Stimulated activated CD8-positive, alpha-beta memory T cell treated with anti-CD3 and anti-CD28 coated beads, Interleukin-15, amount 100 ng/mL, for 1 hour (primary cell): ENCODE results near the gene SPTBN1.
"Not testable (repeated sequence)": the region's sequence is repeated elsewhere in the genome, so short reads cannot be mapped to it uniquely, and the experiment has no call there.

Experiments
- DNase-seq: peaks from one replicate; pipeline ENCODE4 v3.0.0-alpha.2; 2020; ENCODE audit warnings: low read depth

Gene SPTBN1

DNA sequence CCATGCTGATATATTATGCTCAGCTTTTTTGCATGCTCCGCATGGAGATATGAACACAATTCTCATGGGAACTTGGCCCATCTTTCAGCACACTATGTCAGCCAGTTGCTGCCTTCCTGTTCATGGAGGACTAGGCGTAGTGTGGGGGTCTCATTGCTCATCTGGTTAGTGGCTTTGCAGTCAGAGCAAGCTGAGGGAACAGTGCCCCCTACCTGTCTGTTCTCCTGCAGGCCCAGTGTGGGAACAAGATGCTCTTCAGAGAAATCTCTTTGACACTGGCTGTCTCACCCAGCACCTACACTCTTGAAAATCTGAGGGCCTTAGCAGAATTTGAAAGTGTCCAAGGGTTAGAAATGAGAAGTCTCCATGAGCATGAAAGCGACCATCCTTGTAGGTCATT is 47.1 kb downstream of the SPTBN1 start:
- no peak for DNase-seq

DNA sequence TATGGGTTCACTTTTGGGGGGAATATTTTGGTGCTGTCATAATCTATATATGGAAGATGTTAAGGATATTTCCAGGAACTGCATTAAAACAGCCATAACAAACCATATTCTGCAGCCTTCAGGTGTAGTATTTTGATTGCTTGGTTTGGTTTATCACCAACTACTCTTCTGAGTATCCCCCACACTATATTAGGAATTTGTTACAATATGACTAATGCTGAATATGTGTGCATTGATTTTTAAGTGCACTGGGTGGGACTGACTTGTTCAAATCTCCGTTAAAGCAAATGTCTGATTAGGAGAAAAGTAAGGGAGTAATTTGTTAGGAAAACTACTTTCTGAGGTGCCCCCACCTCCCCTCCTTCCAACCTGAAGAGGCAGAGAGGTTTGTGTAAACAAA is 47.7 kb downstream of the SPTBN1 start:
- DNase-seq, result no peak

DNA sequence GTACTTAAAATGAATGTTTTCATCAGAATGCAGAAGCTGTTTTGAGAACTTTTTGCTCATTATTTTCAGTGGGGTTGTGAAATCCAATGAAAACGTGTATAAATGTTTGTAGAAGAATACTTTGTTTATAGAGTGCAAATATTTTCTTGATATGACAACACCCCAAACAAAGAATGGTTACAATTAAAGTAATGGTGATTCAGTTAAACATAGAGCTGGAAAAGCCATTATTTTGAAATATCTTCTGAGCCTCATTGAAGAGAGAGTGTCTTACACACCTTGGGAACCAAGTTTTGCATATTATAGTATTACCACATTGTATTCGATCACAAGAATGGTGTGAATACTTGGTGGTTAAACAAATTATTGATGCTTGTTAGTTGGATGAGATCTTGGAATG is 48.7 kb downstream of the SPTBN1 start:
- DNase-seq, result no peak

DNA sequence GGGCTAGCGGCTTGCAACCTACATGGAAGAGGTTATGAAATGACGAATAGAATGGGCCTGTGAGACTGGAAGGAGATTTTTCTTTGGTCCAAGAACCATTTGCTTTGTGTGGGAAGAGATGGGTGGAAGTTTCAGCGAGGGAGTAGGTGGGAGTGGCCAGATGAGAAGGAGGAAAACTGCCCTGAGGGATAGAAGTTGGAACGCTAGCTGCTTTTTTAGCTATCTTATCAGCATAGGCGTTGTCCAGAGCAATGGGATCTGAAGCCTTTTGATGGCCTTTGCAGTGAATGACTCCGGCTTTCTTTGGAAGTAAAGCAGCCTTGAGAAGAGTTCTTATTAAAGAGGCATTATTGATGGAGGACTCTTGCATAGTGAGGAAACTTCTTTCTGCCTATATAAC is 52.4 kb downstream of the SPTBN1 start:
- DNase-seq, result no peak

DNA sequence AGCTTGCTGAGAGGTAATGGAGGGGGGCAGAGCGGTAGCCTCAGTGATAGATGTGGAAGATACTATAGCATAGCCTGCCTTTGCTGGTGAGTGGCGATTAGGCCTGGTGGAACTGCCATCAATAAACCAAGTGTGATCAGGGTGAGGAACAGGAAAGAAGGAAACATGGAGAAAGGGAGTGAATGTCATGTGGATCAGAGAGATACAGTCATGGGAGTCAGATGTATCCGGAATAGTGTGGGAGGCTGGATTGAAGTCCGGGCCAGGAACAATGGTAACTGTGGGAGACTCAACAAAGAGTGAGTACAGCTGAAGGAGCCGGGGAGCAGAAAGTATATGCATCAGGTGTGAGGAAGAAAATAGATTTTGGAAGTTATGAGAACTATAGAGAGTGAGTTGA is 52.9 kb downstream of the SPTBN1 start:
- not testable (repeated sequence) for DNase-seq

DNA sequence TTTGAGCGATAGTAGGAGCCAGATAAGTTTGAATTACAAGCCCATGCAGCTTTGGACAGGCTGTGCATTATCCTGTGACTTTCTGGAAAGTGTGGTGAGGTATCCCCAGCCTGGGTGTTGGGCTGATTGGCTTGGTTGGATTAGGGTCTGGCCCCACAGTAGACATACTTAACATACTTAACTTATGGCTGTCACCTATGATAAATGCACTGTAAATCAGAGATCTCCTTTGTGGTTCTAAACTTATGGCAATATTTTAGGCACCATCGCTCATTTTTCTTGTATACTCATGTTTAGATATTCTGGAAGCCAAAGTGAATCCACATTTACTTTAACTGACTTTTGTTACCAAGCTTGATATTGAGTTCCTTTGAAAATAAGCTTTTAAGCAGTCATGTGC is 54.8 kb downstream of the SPTBN1 start:
- DNase-seq, result no peak

DNA sequence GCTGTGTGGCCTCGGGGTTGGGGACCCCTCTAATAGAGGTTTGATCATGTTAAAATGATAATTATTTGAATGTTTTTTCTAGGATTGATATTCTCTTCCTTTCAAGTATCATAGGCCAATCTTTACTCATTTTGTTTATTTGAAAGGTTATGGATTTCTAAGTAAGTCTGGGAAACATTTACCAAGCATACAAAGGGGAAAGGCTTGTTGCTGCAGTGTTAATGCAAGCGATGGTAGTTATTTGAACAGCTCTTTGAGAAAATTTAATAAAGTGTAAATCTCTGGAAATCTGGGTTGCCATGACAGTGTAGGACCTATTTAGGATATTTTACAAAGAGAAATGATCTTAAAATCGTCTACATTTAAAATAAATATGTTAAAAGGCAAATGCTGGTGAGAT is 56.1 kb downstream of the SPTBN1 start:
- DNase-seq, result no peak

DNA sequence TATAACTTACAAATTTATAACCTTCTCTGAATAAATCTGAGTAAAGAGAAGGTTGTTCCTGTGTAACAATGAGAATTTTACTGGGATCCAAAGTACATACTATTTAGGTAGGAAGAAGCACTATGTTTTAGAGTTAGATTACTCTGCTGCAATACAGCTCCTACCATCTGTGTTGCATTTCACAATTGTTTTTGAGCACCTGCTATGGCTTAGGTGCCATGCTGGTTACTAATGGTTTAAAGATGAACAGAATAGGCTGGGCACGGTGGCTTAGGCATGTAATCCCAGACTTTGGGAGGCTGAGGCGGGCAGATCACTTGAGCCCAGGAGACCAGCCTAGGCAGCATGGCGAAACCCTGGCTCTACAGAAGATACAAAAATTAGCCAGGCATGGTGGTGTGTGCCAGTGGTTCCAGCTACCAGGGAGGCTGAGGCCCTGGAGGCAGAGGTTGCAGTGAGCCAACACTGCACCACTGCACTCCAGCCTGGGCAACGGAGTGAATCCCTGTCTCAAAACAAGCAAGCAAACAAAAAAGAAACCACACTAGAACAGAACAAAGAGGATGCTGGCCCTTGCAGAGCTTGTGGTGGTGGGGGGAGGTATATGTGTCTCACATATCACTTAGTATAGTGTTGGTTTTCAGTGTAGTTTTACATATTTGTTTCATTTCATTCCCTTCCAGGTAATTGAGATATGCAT is 56.7 kb downstream of the SPTBN1 start:
- no peak for DNase-seq

DNA sequence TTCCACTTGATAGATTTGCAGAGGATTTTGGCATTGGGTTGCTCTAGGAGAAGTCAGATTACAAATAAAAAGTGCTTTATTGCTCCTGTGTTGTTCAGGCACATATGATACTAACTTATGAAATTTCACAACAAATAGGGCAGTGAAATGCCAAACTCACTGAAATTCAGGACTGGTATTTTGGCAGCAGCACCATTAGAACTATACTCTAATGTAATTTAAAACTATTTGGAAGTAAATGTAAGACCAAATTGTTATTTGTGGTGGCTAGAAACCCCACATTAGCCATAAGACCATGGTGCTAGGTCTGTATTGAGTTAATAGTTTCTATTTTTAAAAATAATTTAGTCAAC is 57.2 kb downstream of the SPTBN1 start:
- no peak for DNase-seq

DNA sequence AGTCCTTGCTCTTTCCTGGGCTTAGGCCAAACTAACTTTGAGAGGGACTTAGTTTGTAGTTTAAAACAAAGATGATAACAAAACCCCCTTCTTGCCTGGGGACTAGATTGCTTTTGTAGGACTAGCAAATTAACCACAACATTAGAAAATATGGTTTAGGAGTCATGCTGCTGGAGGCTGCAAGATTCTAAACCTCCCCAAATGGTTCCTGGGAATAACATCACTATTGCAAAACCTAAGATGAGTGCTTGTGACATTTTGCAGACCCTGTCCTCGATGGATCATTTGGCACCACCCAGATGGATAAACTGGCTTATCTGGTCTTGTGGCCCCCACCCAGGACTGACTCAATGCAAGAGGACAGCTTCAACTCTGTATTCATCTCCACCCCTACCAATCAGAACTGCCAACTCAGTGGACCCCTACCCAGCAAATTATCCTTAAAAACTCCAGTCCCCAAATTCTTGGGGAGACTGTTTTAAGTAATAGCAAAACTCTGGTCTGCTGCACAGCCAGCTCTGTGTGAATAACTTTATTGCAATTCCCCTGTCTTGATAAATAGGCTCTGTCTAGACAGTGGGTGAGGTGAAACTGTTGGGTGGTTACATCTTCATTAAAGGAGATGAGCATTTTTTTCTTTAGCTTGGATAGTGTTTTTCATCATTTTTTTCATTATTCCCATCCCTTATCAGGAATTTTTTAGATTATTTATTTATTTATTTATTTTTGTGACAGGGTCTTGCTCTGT is 58.9 kb downstream of the SPTBN1 start:
- DNase-seq, result no peak

DNA sequence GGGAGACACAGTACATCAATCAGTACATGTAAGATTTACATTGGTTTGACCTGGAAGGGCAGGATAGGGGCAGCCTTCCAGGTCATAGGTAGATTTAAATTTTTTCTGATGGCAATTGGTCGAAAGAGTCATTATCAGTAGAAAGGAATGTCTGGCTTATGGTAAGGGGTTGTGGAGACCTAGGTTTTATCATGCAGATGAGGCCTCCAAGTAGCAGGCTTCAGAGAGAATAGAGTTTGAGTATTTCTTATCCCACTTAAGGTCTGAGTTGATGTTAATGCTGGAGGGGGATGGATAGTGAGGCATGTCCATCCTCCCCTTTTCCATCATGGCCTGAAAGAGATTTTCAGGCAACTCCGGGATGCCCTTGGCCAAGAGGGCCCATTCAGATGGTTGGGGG is 60.7 kb downstream of the SPTBN1 start:
- DNase-seq, result no peak

DNA sequence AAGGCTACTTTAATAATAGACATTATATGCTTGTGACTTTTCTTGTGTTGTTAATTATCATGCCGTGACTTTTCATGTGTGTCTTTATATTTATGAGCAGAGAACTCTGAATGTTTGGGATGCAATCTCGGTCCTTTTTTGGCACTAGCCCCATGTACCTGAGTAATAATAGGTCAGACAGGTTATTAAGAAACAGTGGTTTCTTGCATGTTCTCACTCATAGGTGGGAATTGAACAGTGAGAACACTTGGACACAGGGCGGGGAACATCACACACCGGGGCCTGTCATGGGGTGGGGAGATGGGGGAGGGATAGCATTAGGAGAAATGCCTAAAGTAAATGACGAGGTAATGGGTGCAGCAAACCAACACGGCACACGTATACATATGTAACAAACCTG is 61.9 kb downstream of the SPTBN1 start:
- not testable (repeated sequence) for DNase-seq

DNA sequence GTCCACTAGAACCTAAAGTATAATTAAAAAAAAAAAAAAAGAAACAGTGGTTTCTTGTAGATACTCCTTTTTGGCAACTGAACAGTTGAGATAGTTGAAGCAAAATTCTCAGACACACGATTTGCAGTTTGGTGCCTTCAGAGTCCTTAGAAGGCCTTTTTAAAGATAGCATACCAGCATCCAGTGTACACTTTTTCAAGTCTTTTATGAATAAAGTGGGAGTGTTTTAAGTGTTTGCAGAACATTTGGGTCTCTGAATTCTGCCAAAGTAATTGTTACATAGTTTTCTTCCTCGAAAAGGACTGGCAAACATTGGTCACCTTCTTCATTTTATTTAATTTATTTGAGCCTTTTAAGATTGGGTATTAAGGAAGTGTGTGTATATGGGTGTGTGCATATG is 62.3 kb downstream of the SPTBN1 start:
- DNase-seq, result no peak

DNA sequence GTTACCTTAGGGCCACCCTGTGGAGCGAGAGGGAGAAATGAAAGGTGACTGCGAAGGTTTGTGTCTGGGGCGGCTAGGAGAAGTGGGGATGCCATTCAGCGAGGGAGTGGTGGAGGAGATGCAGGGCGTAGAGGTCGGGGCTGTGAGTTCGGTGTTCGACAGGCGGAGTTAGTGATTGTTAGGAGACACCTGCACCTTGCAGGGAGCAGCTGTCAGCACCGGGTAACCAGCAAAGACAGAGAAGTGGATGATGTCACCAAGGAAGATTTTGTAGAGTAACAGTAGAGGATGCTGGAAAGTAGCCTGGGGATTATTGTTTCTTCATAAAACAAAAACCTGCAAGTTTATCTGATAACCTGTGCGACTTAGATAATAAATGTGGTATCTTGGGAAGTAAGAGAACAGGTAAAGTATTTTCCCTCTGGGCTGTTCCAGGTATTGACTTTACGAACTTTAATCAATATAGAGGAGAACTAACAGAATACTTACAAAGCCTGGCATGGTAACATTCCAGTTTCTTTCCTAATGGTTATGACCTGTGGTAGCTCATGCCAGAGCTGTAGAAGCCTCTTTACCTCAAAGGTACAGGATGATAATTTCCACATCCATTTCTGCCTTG is 63.8 kb downstream of the SPTBN1 start:
- DNase-seq, result no peak

DNA sequence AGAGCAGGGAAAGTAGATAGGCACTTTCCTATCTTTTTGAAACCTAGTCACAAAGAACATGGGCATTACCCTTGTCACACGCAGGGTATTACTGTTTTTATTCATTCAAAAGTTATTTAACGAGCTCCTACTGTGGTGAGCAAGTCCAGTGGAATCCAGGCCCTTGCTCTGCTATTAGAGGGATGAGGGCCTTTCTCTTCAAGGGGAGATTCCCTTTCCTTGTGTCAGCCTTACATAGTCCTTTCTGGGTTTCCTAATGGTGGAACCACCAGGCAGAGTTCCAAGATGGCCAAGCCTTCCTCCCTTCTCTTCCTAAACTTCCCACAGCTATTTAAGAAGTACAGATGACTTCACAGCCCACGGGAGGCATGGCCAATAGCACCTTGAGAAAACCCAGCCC is 64.6 kb downstream of the SPTBN1 start:
- DNase-seq, result no peak

DNA sequence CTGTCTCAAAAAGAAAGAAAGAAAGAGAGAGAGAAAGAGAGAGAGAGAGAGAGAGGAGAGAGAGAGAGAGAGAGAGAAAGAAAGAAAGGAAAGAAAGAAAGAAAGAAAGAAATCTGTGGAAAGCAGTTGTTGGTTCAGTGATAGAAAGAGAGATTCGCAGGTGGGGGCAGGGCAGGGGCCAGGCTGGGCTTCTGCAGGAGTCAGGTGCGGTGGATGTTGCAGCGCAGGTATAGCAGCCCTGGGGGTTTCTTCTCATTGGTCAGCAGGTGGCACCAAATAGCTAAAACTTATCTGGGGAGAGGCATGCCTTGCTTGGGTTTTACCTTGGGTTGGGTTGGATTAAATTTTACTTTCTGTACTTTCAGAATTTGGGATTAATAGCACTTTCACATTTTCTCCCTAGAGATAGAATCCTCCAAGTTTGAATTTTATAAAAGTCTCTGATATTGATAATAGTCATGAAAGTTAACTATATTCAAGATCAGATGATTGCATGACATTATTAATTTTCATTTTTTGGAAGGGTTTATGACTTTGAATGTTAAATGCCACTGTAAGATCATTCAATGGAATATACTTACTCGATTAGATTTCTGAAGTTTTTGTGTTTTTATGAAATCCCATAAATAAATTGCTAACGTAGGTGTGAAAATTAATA is 66.6 kb downstream of the SPTBN1 start:
- DNase-seq, result peak; percentile 36

DNA sequence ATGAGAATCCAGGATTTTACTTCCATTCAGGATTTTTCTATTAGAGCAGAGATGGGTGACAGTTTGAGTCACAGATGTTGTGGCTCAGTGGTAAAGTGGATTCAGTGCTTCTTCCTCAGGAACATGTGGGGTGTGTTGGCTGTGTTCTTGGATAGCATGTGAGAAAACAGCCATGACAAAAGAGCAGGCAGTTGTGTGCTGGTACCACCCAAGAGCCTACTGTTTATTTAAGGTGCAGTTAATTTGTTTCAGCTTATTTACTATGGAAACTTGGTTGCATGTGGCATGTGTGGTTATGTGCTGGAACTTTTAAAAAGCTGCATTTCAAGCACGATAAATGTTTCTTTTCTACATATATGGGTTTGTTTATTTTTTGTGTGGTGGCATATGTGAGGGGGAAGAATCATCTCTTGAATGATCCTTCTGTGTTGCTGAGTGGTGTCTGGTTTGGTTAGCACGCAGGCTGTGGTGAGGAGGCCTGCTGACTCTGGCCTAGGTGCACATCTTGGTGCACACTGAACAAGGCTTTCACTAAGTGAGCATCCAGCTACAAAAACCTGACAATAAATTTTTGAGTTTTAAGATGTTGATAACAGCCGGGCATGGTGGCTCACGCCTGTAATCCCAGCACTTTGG is 67.3 kb downstream of the SPTBN1 start:
- no peak for DNase-seq

DNA sequence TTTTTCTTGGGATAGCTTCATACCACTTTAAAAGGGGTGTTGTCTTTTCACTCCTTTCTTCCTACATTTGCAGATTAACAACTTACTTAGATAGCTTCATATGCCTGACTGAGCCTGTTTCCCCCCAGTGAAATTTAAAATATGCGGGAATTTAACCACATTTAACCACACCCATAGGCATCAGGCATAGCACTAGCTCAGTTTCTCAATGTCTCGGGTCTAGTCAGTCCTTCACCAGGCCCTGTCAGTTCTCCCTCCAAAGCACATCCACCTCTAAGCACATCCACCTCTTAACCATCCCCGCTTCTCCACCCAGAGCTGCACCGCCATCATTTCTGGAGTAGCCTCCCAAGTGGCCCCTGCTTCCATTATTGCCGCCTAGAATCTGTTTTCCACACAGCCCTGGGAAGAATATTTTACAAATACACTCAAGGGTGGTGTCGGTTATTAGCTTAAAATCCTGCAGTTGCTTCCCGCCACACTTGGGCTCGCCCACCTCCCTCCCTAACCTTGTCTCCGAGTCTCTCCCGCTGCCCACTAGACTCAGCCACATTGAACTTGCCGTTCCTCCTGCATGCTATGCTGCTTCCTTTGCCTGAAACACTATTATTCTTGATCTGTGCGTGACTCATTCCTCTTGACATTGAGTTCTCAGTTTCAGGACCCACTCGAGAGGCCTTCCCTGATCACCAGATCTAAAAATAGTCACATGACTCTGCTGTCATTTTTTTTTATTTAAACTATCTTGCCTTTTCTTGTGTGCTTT is 68.3 kb downstream of the SPTBN1 start:
- no peak for DNase-seq

DNA sequence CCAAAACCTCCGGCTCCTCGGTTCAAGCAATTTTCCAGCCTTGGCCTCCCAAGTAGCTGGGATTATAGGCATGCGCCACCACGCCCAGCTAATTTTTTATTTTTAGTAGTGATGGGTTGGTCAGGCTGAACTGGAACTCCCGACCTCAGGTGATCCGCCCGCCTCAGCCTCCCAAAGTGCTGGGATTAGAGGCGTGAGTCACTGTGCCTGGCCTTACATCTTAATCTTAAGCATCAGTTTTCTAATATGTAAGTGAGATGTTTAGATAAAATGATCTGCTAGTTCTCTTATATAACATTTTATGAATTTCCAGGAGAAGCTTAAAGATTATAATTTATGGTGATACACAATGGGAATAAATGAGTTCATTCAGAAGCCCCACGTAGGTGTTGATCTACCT is 69.2 kb downstream of the SPTBN1 start:
- DNase-seq, result no peak

DNA sequence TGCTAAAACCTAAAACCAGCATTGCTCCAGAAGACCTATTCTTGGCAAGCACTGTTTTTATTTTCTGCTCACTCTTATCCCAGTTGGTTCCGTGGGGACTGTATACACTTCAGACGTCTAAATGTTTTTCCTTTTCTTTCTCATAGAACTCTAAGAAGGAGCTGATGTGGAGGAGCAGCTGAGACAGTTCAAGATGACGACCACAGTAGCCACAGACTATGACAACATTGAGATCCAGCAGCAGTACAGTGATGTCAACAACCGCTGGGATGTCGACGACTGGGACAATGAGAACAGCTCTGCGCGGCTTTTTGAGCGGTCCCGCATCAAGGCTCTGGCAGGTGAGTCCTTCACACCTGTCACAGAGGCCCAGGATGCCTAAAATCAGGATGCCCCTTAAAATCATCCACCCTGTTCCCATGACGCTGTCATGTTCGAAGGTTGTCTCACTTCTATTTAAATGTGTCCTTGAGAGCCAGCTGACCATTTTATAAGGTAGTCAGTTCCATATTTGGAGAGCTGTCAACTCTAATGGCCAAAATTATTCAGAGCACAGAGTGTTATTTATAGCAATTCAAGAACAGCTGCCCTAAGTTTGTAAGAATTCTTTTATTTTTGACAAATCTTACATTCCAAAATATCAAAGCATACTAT is 70.2 kb downstream of the SPTBN1 start:
- no peak for DNase-seq

DNA sequence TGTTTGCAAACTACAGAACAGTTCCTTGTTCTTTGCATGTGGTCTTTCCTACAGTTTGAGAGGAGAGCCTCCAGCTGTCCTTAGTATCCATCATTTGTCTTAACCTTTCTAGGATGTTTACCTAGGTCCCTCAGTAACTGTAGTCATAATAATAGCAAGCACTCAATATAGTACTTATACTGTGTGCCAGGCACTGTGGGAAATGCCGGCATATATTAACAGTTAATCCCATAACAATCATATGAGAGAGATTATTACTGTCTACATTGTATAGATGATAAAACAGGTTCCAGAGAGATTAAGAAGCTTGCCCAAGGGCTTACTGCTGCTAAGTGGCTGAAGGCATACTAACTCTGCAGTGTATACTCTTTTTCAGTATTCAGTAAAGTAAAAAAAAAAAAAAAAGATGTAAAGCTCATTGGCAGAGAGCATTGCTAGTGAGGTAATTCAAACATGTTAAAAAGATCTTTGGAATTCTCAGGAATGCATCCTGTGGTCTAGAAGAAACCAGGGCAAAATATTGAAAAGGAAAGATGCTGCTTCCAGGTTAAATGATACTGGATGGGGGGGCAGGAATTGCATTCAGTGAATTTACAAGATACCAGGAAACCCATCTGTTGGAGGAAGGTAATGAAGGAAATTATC is 72.3 kb downstream of the SPTBN1 start:
- DNase-seq, result no peak
